Prostate gland (tissue), 2 donors: Measurements from ENCODE around the gene KAZALD1.

Source experiments
- POLR2A ChIP-seq: fragments of 450-650 bp; IDR thresholded peaks from one replicate; pipeline ENCODE4 v1.6.1; 2016; ENCODE audit warnings: antibody characterized with exemption, mild to moderate bottlenecking
- POLR2AphosphoS5 ChIP-seq: sonication (generic); formaldehyde crosslinking; IDR thresholded peaks from one replicate; pipeline ENCODE4 v1.6.1; 2017; ENCODE audit warnings: antibody characterized with exemption
- TF ChIP-seq, protein P1 (sequence below), 4 experiments: fragments of 200-600 bp in 2 of 4; fragments of 450-650 bp in 2 of 4; sonication (generic) in 2 of 4; IDR thresholded peaks; 1 replicate in 3 of 4; 2 replicates in 1 of 4; pipeline ENCODE4 v1.5.1; 2016 to 2019; ENCODE audit warnings: antibody characterized with exemption in 4 of 4, mild to moderate bottlenecking in 2 of 4, moderate library complexity in 2 of 4

DNA sequence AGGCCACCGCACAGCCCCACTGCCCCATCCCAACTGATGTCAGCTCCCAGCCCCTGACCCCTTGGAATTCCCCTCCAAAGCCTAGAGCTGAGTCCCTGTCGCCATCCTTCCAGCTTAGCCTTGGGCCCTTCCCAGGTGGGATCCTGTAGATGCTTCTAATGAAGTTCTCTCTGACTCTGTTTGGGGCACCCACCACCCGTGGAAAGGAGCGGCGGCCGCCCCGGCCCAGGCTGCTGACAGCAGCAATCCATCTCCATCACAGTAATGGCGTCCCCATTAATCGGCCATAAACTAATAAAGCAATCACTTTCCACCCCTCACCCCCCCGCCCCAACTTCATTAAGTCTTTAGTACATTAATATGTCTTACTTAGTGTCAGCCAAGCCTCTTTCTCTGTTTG, 25.6 kb downstream of the KAZALD1 start:
- TF ChIP-seq POLR2AphosphoS5 (no peak), POLR2A (no peak)
- TF ChIP-seq, protein P1, sequence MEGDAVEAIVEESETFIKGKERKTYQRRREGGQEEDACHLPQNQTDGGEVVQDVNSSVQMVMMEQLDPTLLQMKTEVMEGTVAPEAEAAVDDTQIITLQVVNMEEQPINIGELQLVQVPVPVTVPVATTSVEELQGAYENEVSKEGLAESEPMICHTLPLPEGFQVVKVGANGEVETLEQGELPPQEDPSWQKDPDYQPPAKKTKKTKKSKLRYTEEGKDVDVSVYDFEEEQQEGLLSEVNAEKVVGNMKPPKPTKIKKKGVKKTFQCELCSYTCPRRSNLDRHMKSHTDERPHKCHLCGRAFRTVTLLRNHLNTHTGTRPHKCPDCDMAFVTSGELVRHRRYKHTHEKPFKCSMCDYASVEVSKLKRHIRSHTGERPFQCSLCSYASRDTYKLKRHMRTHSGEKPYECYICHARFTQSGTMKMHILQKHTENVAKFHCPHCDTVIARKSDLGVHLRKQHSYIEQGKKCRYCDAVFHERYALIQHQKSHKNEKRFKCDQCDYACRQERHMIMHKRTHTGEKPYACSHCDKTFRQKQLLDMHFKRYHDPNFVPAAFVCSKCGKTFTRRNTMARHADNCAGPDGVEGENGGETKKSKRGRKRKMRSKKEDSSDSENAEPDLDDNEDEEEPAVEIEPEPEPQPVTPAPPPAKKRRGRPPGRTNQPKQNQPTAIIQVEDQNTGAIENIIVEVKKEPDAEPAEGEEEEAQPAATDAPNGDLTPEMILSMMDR (IDR thresholded peaks at IDR 0.05): no peak
